Measurements from ENCODE around the gene SLC17A7. TPM values are rescaled to one million over a fixed set of nuclear protein-coding genes. Genes with fewer than 3 reads are reported as not detected.

Gene SLC17A7
- total and polyA plus RNA-seq, 2 of the 8 experiments (the other 6 are each of a cell fraction or from before 2014, with no cell fraction given), result 2.7 to 3.0 TPM

DNA sequence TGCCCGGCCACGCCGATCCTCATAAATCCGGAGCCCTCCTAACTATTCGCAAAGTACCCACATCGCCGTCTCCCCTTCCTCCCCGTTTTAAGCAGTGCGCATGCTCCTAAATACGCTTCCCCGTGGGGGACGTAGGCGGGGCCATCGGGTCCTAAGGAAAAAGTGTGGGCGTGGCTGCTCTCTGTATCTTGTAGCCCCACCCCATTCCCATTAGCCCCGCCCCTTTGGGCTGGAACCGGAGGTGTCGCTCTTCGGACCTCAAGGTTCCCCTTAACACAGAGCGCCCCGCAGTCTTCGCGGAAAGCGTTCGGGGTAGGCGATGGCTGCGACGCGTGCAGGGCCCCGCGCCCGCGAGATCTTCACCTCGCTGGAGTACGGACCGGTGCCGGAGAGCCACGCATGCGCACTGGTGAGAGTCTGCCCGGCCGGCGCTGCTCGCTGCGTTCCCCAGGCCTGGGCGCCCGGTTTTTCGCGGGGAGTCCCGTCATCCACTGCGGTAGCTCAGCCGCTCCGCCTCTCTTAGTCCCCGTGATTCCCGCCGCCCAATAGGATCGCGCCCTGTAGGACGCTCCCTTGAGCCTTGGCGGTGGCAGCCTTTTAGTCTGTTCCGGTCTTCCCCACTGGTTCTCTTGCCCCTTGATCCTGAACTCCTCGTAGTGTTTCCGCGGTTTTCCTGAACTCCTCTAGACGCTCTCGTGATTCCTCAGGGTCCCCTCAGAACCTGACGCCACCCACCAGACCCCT is 11.9 kb upstream of the SLC17A7 start, which contains the start of gene ALDH16A1 (continued):
- TF ChIP-seq, protein P1, sequence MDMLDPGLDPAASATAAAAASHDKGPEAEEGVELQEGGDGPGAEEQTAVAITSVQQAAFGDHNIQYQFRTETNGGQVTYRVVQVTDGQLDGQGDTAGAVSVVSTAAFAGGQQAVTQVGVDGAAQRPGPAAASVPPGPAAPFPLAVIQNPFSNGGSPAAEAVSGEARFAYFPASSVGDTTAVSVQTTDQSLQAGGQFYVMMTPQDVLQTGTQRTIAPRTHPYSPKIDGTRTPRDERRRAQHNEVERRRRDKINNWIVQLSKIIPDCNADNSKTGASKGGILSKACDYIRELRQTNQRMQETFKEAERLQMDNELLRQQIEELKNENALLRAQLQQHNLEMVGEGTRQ (IDR thresholded peaks at IDR 0.05; ENCODE audit: low read length), result peak; percentile 87
- TF ChIP-seq, protein P2, sequence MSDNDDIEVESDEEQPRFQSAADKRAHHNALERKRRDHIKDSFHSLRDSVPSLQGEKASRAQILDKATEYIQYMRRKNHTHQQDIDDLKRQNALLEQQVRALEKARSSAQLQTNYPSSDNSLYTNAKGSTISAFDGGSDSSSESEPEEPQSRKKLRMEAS (IDR thresholded peaks at IDR 0.05), result peak; percentile 64; the same call in 1 of the 2 replicates
- TF ChIP-seq RBBP5 (IDR thresholded peaks at IDR 0.05; ENCODE audit: borderline replicate concordance, low read depth, low read length) (0 out of 2 replicates have a peak, but pooled peaks have one; percentile 64), MAFK (IDR thresholded peaks at IDR 0.05; ENCODE audit: low read depth, low read length) (no peak), GTF2F1 (IDR thresholded peaks at IDR 0.05; ENCODE audit: borderline replicate concordance, low read depth, low read length) (no peak), POU5F1 (IDR thresholded peaks at IDR 0.05; ENCODE audit: low read depth, low read length) (no peak), TAF7 (optimal IDR thresholded peaks at IDR 0.05; ENCODE audit: borderline replicate concordance, low read depth, low read length) (peak; percentile 20), SIX5 (IDR thresholded peaks at IDR 0.05; ENCODE audit: low read depth, low read length) (no peak), POLR2AphosphoS5 (IDR thresholded peaks at IDR 0.05; ENCODE audit: low read depth, low read length) (peak; percentile 98), TAF1 (IDR thresholded peaks at IDR 0.05; ENCODE audit: low read depth, low read length) (peak; percentile 94), CBX5 (IDR thresholded peaks at IDR 0.05; ENCODE audit: low read depth, low read length) (no peak), NRF1 (IDR thresholded peaks at IDR 0.05; ENCODE audit: low read depth, low read length) (peak; percentile 86), PHF8 (conservative IDR thresholded peaks at IDR 0.05; ENCODE audit: low read depth, low read length) (peak; percentile 91), CREB1 (IDR thresholded peaks at IDR 0.05) (peak; percentile 69)
- TF ChIP-seq, protein P3, sequence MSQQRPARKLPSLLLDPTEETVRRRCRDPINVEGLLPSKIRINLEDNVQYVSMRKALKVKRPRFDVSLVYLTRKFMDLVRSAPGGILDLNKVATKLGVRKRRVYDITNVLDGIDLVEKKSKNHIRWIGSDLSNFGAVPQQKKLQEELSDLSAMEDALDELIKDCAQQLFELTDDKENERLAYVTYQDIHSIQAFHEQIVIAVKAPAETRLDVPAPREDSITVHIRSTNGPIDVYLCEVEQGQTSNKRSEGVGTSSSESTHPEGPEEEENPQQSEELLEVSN (IDR thresholded peaks at IDR 0.05), result peak; percentile 48
